Stimulated activated CD8-positive, alpha-beta memory T cell treated with anti-CD3 and anti-CD28 coated beads, Interleukin-2, amount 100 ng/mL, for 48 hours (primary cell): Measurements from ENCODE around the gene SDK1.

Experiments used
- DNase-seq, 2 donors: peaks; one replicate each; pipeline ENCODE4 v3.0.0-alpha.2; 2020; ENCODE audit warnings: low read depth in 2 of 2

The SDK1 gene

DNA sequence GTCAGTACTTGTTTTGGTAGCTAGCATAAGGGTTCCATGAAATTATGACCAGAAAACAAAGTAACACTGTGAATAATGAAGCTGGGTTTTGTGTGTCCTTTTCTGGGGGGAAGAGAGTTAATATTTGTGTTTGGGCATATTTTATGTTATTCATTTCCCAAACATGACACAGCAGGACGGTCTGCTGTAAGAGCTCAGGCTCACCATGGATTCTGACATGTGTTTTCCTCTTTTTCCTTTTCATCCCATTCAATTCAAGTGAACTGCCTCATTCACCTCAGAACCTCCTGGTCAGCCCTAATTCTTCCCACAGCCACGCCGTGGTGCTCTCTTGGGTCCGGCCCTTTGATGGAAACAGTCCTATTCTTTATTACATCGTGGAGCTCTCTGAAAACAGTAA, 685.9 kb downstream of the SDK1 start:
- DNase-seq: no peak

DNA sequence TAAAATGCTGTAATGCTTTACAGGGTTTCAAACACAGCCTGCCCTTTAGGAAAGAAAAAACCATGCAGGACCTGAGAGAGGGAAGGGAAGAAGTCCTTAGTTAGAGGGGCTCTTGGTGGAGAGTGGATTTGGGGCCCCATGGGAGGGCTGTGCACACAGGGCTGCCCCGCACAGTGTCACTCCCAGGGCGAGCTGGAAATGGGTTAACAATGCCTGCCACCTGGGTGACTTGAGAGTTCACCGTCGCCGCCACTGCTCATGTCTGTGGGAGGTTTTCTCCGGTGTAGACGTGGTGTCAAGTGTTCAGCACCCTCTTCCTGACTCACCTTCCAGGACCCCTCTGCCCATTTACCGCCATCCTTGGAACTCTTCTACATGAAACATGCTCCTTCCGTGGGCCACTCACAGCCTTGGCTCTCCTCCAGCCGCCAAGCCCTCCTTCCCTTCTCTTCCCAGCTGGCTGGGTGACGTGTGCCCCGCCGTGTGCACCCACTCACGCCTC, 686.4 kb downstream of the SDK1 start:
- no peak for DNase-seq

DNA sequence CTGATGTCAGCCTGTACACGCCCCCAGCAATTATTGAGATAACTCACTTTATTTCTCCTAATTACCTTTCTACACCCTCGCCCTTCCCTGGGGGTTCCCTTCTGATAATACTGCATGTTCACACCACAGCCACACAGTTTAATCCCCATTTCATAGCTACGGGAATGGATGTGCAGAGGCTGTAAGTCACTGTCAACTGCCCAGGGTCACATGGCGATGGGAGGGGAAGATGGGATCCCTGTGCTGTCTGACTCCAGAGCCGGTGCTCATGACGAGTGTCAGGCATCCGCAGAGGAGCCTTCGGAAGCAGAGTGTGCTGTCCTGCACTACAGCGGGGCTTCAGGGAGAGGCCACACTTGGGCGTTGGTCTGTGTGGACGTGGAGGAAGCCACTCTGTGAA, 688.7 kb downstream of the SDK1 start:
- no peak for DNase-seq

DNA sequence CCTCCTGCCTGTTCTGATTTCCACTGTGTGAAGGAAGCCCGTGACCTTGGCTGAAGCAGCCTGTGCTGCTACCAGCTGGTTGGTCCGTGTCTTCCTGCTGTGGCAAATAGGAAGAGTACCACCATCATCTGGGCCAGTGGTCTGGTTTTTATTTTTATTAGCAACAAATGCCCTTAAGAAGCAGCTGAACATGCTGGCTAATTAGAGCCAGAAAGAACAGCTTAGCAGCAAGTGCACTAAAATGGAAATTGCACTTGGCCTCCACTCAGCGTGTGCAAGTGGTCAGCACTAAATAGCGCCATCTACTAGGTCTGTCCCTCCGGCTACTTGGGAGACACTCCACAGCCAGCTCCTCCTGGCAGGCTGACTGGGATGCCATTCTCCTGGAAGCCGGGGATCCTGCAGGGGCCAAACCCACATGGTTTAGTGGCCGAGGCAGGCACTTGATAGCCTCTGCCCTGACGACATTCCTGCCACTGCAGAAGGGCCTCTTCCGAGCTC, 690.7 kb downstream of the SDK1 start:
- DNase-seq: no peak

DNA sequence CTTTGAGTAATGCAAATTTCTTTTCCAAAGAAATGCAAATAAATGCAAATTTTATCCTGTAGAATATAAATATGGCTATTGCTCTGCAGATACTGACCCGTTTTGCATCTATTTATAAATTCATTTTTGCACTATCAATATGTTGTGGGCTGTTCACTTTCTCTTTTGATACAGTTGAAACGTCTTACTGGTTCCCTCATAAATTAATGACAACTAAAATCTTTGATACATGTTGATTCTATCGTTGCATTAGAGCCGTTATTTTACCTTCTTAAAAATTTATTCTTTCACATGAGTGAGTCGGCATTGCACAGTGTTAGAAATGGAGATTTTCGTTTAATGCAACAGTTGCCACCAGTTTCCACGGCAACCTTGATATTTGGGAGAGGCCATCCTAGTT, 691.8 kb downstream of the SDK1 start:
- no peak for DNase-seq

DNA sequence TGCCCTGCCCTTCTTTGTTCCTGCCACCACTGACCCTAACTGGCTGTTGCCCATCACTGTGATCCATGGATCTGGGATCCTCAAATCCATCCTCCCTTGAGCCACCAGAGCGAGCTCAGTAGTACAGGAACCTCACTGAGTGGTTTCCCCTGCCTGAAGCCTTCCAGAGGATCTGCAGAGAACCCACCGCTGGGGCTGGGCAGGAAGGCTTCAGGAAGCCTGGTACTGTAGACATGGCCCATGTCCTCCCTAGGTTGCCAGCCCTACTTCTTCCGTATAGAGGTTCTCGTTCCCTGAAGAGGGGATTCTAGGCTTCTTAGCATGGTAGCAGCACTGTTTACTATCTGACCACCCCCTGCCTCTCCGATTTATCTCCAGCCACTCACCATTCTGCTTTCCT, 693.7 kb downstream of the SDK1 start:
- no peak for DNase-seq

DNA sequence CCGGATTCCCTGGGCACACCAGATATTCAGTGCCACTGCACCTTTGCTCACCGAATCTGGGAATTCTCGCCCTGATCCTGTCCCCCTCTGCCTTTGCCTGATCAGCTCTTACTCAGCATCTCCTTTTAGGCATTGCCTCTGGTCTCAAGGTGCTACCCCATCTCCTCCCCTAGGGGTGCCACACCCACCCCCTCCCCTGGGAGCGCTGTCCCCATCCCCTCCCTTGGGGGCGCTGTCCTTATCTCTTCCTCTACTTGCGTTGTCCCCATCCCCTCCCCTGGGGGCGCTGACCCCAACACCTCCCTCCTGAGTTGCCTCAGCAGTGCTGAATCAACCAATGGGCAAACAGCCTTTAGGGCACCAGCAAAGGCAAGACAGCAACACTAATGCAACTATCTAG, 694.1 kb downstream of the SDK1 start:
- DNase-seq: no peak

DNA sequence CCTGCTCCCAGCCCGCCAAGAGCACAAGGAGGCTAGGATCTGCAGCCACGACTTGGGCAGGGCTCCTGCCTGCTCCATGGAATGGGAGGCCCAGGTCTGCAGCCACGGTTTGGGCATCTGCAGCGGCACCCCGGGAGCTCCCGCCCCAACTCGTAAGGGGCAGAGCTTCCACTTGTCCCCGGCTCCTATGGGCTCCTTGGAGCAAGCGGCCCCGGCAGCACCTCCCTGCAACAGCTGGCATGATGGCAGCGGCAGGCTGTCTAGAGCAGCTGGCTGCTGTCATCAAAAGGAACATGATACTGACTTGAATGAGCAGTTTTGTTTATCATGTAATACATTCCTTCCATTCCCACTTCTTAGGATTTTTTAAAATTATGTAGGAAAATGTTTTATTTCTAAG, 697.0 kb downstream of the SDK1 start:
- no peak for DNase-seq

DNA sequence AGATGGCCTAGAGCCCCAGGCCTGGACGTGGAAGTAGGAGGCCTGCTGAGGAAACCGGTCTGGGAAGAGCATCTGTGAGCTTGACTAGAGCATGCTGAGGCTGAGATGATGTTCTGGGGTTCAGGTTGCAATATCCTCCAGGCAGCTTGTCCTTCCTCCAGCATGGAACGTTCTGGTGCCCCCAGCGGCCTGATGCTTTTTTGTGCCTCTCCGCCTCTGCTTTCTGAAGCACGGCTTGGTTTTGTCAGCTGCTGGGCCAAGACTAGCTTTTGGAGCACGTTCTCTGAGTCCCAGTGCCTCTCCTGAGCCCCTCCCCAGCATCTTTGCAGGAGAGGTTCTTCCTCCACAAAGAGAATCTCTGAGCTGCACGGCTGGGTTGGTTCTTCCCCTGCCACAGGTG, 699.1 kb downstream of the SDK1 start:
- no peak for DNase-seq

DNA sequence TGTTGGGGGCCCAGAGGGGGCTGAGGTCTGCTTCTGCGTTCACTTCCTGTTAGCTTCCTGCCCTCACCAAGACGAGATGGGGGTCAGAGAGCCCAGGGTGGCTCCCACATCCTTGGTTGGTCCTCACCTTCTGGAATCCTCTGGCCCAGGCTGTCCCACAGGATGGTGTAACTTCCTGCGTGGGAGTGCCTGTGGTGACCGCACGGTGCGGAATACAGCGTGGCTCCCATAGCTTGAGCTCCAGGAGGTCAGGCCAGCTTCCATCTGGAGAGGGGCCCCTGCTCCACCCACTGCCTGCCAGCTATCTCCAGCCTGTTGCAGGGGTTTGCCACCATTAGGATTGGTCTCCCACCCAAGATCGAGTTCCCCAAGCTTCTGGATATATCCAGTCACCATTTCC, 699.9 kb downstream of the SDK1 start:
- DNase-seq: no peak

DNA sequence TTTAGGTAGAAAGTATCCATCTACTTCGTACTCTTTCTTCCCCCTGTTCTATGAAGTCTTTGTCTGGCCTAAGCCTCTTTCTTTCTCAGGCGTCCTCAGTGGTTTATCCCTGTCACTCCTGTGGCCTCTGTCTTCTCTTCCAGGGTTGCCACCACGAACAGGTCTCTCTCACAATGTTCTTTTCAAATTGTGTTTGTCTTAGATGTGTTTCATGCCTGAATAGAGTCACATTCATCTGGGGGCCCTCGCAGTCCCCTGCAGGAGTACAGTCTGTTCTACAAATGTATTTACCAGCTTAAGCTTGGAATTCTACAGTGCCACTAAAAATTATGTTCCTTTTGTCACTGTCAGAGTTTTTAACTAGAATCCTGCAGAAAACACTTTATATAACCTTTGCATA, 700.7 kb downstream of the SDK1 start:
- no peak for DNase-seq

DNA sequence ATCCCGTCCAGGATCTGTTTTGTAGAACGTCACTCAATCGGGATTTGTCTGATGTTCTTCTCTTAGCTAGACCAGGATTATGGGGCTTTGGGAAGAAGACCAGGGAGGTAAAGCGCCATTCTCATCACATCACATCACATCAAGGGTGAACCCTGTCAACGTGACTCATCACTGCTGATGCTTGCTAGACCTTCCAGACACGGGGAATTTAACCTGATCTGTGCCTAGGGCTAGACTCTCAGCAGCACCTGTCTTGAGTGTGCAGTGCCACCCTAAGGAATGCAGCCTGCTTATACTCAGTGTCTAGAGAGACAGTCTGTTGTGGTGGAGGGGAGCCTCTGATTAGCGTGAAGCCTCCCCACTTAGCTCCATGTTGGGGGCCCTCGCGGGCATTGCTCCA, 702.5 kb downstream of the SDK1 start:
- no peak for DNase-seq

DNA sequence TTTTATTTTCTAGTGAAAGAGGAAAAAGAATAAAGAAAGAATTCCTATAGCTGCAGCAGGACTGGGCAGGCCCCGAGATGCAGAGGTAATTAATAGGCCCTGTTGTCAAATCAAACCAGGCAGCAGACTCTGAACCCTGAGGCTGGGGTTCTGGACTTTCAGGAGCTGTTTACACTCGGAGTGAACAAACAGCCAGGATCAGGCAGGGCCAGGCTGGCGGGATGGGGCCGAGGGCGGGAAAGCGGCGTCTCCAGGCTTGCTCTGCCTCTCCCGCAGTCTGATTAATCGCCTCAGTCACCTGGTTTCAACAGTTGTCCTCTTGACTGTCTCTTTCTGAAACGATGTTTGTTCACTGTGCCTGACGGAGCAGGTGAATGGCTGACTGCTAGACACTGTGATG, 705.6 kb downstream of the SDK1 start:
- DNase-seq: no peak

DNA sequence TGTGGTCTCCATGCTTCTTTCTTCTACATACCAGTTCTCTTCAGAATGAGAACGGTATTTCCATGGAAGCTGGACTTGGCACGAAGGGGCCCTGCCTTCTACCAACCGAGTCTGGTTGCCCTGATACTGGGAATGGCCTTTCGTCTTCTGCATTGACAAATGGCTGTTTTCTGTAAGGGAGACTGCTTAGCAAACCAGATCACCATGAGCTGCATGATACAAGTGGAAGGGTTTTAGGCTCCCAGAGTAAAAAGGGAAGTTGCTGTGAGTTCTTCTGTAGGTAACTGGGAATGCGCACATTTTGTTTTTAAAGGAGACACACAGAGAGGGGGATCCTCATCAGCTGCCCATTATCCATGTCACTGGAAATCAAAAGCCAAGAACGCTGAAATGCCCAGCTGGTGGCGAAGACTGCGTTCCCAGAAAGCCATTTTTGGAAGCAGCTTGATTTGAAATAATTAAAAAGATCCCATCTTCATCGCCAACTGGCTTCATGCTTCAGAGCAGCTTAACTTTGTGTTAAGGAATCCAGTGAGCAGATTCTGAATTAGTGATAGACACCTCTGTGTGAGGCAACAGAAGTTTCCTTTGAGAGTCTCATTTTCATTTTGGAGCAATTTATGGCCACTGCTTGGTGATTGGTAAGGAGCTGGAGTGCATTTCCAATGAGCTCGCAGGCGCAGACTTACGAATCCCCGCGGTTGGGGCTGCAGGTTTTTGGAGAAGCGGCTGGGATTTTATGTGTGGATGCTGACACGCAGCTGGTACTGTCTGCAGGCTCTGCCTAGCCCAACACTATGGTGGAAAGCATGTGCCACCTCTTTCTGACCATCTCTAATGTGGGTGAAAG, 708.4 kb downstream of the SDK1 start:
- DNase-seq: no peak

DNA sequence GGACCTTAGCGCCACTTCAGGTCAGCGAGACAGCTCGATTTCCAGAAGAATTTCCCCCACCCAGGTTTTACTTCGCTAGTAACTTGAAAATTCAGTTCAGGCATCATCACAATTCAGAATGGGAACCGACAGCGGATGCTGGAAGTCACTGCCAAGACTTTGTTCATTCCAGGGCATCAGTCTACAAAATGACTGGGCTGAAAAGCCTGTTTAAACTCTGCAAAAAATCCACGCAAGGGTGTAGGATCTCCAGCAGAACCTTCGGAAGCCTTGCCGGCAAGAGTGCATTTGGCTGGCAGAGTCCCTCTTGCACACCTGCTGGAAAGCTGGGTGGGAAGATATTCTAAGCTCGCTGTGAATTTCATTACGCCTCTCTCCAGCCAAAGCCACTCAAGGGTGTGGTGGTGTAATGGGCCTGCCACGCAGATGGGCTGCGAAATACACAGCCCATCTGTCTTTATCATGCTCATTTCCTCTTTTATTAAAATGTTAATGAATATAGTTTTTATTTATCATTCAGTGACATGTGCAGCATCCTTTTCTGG, 709.1 kb downstream of the SDK1 start:
- no peak for DNase-seq

DNA sequence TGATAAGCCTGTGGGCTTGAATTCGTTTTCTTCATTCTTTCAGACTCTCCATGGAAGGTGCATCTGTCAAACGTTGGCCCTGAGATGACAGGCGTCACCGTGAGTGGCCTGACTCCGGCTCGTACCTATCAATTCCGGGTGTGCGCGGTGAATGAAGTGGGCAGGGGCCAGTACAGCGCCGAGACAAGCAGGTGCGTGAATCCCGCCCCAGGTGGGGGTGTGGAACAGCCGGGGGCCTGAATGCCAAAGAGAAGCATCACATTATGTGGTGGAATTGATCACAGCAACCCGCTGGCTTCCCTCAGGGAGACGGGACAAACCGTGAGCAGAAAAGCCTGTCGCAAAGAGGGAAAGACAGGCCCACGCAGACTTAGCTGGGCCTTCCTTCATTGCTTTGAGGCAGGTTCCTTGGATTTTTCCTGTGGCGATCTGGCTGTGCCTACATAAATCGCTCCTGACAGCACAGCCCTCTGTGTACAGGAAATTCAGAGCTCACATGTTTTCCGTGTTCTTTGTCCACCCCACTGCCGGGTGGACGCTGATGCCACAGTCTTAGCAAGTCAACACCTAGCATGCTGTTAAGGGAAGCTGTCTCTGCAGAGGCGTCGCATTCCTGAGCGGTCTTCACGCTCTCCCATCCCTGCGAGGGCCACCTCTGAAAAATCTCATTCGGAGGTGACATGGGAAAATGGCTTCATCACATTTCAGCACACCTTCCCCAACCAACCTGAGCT, 710.0 kb downstream of the SDK1 start:
- no peak for DNase-seq

DNA sequence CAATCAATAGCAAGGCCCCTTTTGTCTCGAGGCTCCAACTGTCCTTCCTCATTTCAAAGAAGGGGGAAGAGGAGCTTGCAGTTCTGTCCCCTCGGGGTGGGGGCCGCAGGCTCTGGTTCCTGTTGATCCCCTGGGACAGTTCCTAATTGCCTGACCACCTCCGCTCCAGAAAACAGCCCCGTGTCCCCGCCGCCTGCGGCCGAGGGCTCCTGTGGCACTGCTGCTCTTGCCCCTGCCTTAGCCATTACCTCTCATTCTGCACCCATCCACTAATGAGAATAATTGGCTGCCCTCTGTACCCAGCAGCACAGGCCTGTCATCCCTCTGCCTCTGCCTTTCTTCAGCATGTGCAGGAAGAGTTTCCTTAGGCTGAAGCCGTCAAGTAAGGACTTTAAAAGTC, 712.7 kb downstream of the SDK1 start:
- DNase-seq: no peak

DNA sequence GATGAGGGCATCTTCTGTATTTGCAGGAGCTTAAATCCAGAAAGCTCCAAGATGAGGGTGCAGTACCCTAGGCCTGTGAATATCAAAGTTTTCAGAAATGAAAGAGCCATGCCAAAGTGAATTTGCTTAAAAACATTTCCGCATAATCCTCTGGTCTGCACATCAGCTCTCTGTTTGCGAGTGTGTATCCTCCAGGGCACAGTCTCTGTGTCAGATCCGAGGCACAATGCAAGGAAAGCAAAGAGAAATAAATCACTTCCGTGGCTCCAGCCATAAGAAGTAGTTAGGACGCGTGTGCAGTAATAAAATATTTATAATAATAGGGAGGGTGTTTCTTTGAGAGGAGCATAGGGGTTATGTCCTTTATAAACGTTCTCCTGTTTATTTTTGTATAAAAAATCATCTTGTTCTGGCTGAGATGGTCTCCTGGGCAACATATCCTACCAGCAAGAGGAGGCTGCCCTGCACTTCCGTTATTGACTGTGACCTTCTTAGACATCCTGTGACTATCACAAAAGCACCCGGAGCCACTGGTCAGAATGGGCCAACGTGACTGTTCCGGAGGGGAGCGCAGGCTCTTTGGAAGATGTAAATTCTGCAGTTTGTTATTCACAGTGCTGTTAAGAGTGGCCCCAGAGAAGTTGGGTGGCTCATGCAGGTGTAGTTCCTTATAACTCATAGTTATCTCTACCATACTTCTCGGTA, 713.4 kb downstream of the SDK1 start:
- no peak for DNase-seq

DNA sequence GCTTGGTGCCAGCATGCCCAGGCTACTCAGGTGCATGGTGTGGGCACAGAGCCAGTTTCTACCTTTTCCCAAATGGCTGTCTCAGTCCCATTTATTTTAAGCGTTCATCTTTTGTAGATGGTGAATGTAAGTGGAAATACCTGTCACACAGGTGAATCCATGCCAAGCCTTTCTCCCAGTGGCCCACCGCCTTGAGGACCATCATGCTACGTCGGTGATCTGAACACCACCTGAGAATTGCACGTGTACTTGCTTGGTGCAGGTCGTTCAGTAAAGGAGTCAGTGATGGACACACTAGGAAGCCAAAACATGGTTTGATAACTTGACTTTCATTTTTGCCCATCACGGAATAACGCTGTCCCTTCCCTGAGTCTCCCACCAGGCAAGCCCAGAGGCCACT, 714.3 kb downstream of the SDK1 start:
- DNase-seq: no peak

DNA sequence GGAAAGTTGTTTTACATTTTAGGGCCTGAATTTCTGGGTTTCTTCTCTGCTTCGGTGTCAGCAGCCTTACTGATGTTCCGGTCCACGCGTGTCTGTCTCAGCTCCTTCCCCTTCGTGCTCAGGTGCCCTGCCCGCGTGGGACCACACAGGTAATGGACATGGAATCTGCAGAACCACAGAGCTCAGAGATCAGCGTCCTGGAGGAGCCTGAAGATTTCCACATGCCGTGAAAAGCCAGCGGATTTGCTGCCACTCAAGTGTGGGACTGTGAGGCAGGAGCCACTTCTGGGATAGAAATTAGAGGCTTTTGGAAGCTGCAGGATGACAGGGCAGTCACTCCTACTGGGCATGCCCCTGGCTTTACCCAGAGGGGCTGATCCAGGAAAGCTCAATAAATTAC, 714.9 kb downstream of the SDK1 start:
- no peak for DNase-seq

DNA sequence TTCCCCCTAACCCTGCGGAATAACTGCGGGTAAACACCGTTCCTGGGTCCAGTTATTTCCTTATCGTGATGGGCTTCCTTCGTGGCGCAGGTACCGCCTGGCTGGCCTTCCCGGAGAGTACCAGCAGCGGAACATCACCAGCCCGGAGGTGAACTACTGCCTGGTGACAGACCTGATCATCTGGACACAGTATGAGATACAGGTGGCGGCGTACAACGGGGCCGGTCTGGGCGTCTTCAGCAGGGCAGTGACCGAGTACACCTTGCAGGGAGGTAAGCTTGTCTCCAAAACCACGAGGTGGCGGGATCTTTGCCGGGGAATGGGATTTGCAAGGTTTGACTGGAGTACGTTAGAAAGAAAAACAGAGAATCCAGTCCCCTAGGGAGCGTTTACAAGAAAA, 716.0 kb downstream of the SDK1 start:
- DNase-seq: no peak

DNA sequence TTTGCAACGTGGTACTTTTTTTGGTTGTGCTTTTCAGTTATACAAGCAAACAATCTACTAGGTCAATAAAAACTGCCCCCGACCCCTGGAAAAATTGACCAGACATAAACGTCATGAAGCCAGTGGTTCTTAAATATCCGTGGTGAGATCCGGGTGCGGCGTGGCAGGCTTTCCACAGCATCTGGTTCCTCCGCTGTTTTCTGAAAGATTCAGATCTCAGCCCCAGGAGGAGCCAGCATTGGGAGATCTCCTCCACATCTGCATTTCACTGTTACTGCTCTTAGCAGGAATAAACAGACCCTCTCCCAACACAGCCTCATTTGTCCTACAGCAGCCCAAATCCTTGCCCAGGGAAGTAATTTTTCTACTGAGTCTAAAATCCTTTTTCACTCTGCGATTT, 716.7 kb downstream of the SDK1 start:
- no peak for DNase-seq
